ENCODE measurements around the gene RAPGEFL1. TPM values are rescaled to one million over a fixed set of nuclear protein-coding genes. Genes with fewer than 3 reads are reported as not detected.

The RAPGEFL1 gene
- total RNA-seq, 5 donors from 2014 or later (not counting 1 experiment from before 2014, with no cell fraction given), result 4.6 to 10.0 (median 6.2) TPM

- POLR2A ChIA-PET, result interaction anchor here (0.6 kb wide), 2 partner anchors 25 to 130 kb away, joined by 3 read pairs; no protein-coding TSS in a partner anchor
- peak overlapping the region; percentile 65 to 78 for H3K27ac Mint-ChIP-seq
- Histone ChIP-seq H3K36me3 (ENCODE audit: control insufficient read depth in 2 of 2, extremely low read depth in 1 of 2, insufficient read depth in 1 of 2, low read length in 1 of 2) (peaks cover 27 to 78% of the 10 kb centered on the region in 2 donors), H3K4me1 (ENCODE audit: control insufficient read depth in 1 of 2, extremely low read depth in 1 of 2, insufficient read depth in 2 of 2, low read length in 2 of 2) (peaks cover 0 to 3% of the 10 kb centered on the region in 2 experiments), H3K9me3 (no peaks in the 10 kb centered on the region), H3K27ac (ENCODE audit: low read length) (peak overlapping the region; percentile 35), H3K4me3 (ENCODE audit: control insufficient read depth in 1 of 2, extremely low read depth in 1 of 2, low read length in 1 of 2) (no peak overlapping the region), H3K27me3 (replicated peaks in 1 of 2; ENCODE audit: control insufficient read depth in 2 of 2, extremely low read depth in 1 of 2, insufficient read depth in 2 of 2, low read length in 1 of 2) (no peaks in the 10 kb centered on the region)
- H3K27me3 Mint-ChIP-seq, result no peaks in the 10 kb centered on the region
- peaks cover 68% of the 10 kb centered on the region for H3K36me3 Mint-ChIP-seq
- peaks cover 5 to 15% (median 13%) of the 10 kb centered on the region in 3 donors for H3K4me1 Mint-ChIP-seq
- H3K9me3 Mint-ChIP-seq, result no peaks in the 10 kb centered on the region
- CTCF ChIA-PET, result interaction anchor here (0.6 to 4.2 kb wide), 24 partner anchors 11 to 365 kb away, joined by 3 to 72 read pairs (median 4); partner anchors contain the start of genes CASC3 (in 1 of the 2), MED24 (in 1 of the 2), NR1D1 (in 1 of the 2) and WIPF2 (in 1 of the 2)
- WGBS (ENCODE audit: insufficient coverage), result 6% methylated on average over 6 of the region's 11 CpGs
- DNase-seq, result peak in 25 of 35 experiments; percentile 6 to 78 (median 31)
- H3K4me3 Mint-ChIP-seq, result no peak overlapping the region
- peak; percentile 60 to 79 (median 72) for ATAC-seq (replicated peaks in 1 of 4)
These were observed 8.9 kb upstream of the RAPGEFL1 start for GRCh38 chr17:40168262-40168832.

GRCh38 chr17:40170325-40170724 is 6.9 kb upstream of the RAPGEFL1 start:
- no CpG with 5 or more reads among the region's 2 CpGs for WGBS (ENCODE audit: insufficient coverage)
- no peaks in the 10 kb centered on the region for H3K9me3 Mint-ChIP-seq
- ATAC-seq (replicated peaks in 1 of 4) (no peak), DNase-seq (no peak)
- H3K4me3 Mint-ChIP-seq, result no peak overlapping the region
- Histone ChIP-seq H3K36me3 (ENCODE audit: control insufficient read depth in 2 of 2, extremely low read depth in 1 of 2, insufficient read depth in 1 of 2, low read length in 1 of 2) (peaks cover 13 to 71% of the 10 kb centered on the region in 2 donors), H3K9me3 (no peaks in the 10 kb centered on the region), H3K27ac (ENCODE audit: low read length) (no peak overlapping the region), H3K27me3 (replicated peaks in 1 of 2; ENCODE audit: control insufficient read depth in 2 of 2, extremely low read depth in 1 of 2, insufficient read depth in 2 of 2, low read length in 1 of 2) (no peaks in the 10 kb centered on the region), H3K4me1 (ENCODE audit: control insufficient read depth in 1 of 2, extremely low read depth in 1 of 2, insufficient read depth in 2 of 2, low read length in 2 of 2) (peaks cover 0 to 3% of the 10 kb centered on the region in 2 experiments), H3K4me3 (ENCODE audit: control insufficient read depth in 1 of 2, extremely low read depth in 1 of 2, low read length in 1 of 2) (no peak overlapping the region)
- H3K36me3 Mint-ChIP-seq, result peaks cover 66% of the 10 kb centered on the region
- ChIA-PET POLR2A (interaction anchor here in 1 of 2 donors (0.9 kb wide), 1 partner anchor 57 kb away, joined by 5 read pairs; no protein-coding TSS in a partner anchor), CTCF (interaction anchor here (0.5 to 0.6 kb wide), 3 partner anchors 31 to 80 kb away, joined by 3 to 13 read pairs (median 4); no protein-coding TSS in a partner anchor)
- H3K27ac Mint-ChIP-seq, result no peak overlapping the region
- H3K27me3 Mint-ChIP-seq, result no peaks in the 10 kb centered on the region
- H3K4me1 Mint-ChIP-seq, result peaks cover 5 to 14% (median 12%) of the 10 kb centered on the region in 3 donors

- Mint-ChIP-seq H3K36me3 (peaks cover 52% of the 10 kb centered on the region), H3K9me3 (no peaks in the 10 kb centered on the region), H3K4me3 (no peak overlapping the region), H3K27me3 (no peaks in the 10 kb centered on the region), H3K27ac (peak overlapping the region in 1 of 2 donors; percentile 39), H3K4me1 (peaks cover 6 to 7% (median 6%) of the 10 kb centered on the region in 3 donors)
- Histone ChIP-seq H3K27me3 (replicated peaks in 1 of 2; ENCODE audit: control insufficient read depth in 2 of 2, extremely low read depth in 1 of 2, insufficient read depth in 2 of 2, low read length in 1 of 2) (no peaks in the 10 kb centered on the region), H3K9me3 (no peaks in the 10 kb centered on the region), H3K4me3 (ENCODE audit: control insufficient read depth in 1 of 2, extremely low read depth in 1 of 2, low read length in 1 of 2) (no peak overlapping the region), H3K4me1 (ENCODE audit: control insufficient read depth in 1 of 2, extremely low read depth in 1 of 2, insufficient read depth in 2 of 2, low read length in 2 of 2) (peaks cover 0 to 7% of the 10 kb centered on the region in 2 experiments), H3K36me3 (ENCODE audit: control insufficient read depth in 2 of 2, extremely low read depth in 1 of 2, insufficient read depth in 1 of 2, low read length in 1 of 2) (peaks cover 11 to 68% of the 10 kb centered on the region in 2 donors), H3K27ac (ENCODE audit: low read length) (no peak overlapping the region)
- POLR2A ChIA-PET, result no interaction called here
- ATAC-seq (replicated peaks in 1 of 4), result no peak
- DNase-seq, result no peak
- no CpG with 5 or more reads among the region's 1 CpG for WGBS (ENCODE audit: insufficient coverage)
- CTCF ChIA-PET, result no interaction called here
These were observed 5.5 kb upstream of the RAPGEFL1 start for GRCh38 chr17:40171750-40172149.

GRCh38 chr17:40173091-40173777 is 4.0 kb upstream of the RAPGEFL1 start:
- Mint-ChIP-seq H3K4me3 (no peak overlapping the region), H3K27me3 (no peaks in the 10 kb centered on the region), H3K9me3 (no peaks in the 10 kb centered on the region), H3K36me3 (peaks cover 39% of the 10 kb centered on the region), H3K4me1 (peaks cover 7 to 10% (median 8%) of the 10 kb centered on the region in 3 donors), H3K27ac (no peak overlapping the region)
- POLR2A ChIA-PET, result no interaction called here
- WGBS (ENCODE audit: insufficient coverage), result no CpG with 5 or more reads among the region's 4 CpGs
- CTCF ChIA-PET, result interaction anchor here (0.6 to 1.5 kb wide), 6 partner anchors 18 to 347 kb away, joined by 3 to 7 read pairs (median 4); no protein-coding TSS in a partner anchor
- H3K36me3 ChIP-seq (ENCODE audit: control insufficient read depth in 2 of 2, extremely low read depth in 1 of 2, insufficient read depth in 1 of 2, low read length in 1 of 2), result peaks cover 0 to 54% of the 10 kb centered on the region in 2 donors
- H3K9me3 ChIP-seq, result no peaks in the 10 kb centered on the region
- H3K4me3 ChIP-seq (ENCODE audit: control insufficient read depth in 1 of 2, extremely low read depth in 1 of 2, low read length in 1 of 2), result no peak overlapping the region
- H3K27me3 ChIP-seq (replicated peaks in 1 of 2; ENCODE audit: control insufficient read depth in 2 of 2, extremely low read depth in 1 of 2, insufficient read depth in 2 of 2, low read length in 1 of 2), result peaks cover 0 to 2% of the 10 kb centered on the region in 2 experiments
- peaks cover 0 to 21% of the 10 kb centered on the region in 2 experiments for H3K4me1 ChIP-seq (ENCODE audit: control insufficient read depth in 1 of 2, extremely low read depth in 1 of 2, insufficient read depth in 2 of 2, low read length in 2 of 2)
- no peak for DNase-seq
- ATAC-seq (replicated peaks in 1 of 4), result no peak
- H3K27ac ChIP-seq (ENCODE audit: low read length), result no peak overlapping the region

- DNase-seq (no peak), ATAC-seq (replicated peaks in 1 of 4) (no peak)
- no CpG with 5 or more reads among the region's 3 CpGs for WGBS (ENCODE audit: insufficient coverage)
- Histone ChIP-seq H3K4me1 (ENCODE audit: control insufficient read depth in 1 of 2, extremely low read depth in 1 of 2, insufficient read depth in 2 of 2, low read length in 2 of 2) (peaks cover 0 to 21% of the 10 kb centered on the region in 2 experiments), H3K9me3 (no peaks in the 10 kb centered on the region), H3K27ac (ENCODE audit: low read length) (no peak overlapping the region), H3K4me3 (ENCODE audit: control insufficient read depth in 1 of 2, extremely low read depth in 1 of 2, low read length in 1 of 2) (no peak overlapping the region), H3K27me3 (replicated peaks in 1 of 2; ENCODE audit: control insufficient read depth in 2 of 2, extremely low read depth in 1 of 2, insufficient read depth in 2 of 2, low read length in 1 of 2) (peaks cover 0 to 4% of the 10 kb centered on the region in 2 experiments), H3K36me3 (ENCODE audit: control insufficient read depth in 2 of 2, extremely low read depth in 1 of 2, insufficient read depth in 1 of 2, low read length in 1 of 2) (peaks cover 0 to 49% of the 10 kb centered on the region in 2 donors)
- no peaks in the 10 kb centered on the region for H3K9me3 Mint-ChIP-seq
- CTCF ChIA-PET, result interaction anchor here (0.6 to 1.5 kb wide), 6 partner anchors 17 to 347 kb away, joined by 3 to 10 read pairs (median 4); no protein-coding TSS in a partner anchor
- no peak overlapping the region for H3K27ac Mint-ChIP-seq
- H3K4me1 Mint-ChIP-seq, result peaks cover 6 to 10% (median 9%) of the 10 kb centered on the region in 3 donors
- H3K36me3 Mint-ChIP-seq, result peaks cover 34% of the 10 kb centered on the region
- POLR2A ChIA-PET, result no interaction called here
- H3K27me3 Mint-ChIP-seq, result no peaks in the 10 kb centered on the region
- no peak overlapping the region for H3K4me3 Mint-ChIP-seq
These were observed 3.5 kb upstream of the RAPGEFL1 start for GRCh38 chr17:40173778-40174135.

GRCh38 chr17:40174514-40174913 is 2.8 kb upstream of the RAPGEFL1 start:
- ChIA-PET CTCF (interaction anchor here (0.8 to 1.5 kb wide), 2 partner anchors 8 to 61 kb away, joined by 3 read pairs; no protein-coding TSS in a partner anchor), POLR2A (interaction anchor here in 1 of 2 donors (0.5 to 0.7 kb wide), 2 partner anchors 14 to 114 kb away, joined by 3 to 6 read pairs; no protein-coding TSS in a partner anchor)
- Histone ChIP-seq H3K4me1 (ENCODE audit: control insufficient read depth in 1 of 2, extremely low read depth in 1 of 2, insufficient read depth in 2 of 2, low read length in 2 of 2) (peaks cover 0 to 21% of the 10 kb centered on the region in 2 experiments), H3K9me3 (no peaks in the 10 kb centered on the region), H3K4me3 (ENCODE audit: control insufficient read depth in 1 of 2, extremely low read depth in 1 of 2, low read length in 1 of 2) (no peak overlapping the region), H3K36me3 (ENCODE audit: control insufficient read depth in 2 of 2, extremely low read depth in 1 of 2, insufficient read depth in 1 of 2, low read length in 1 of 2) (peaks cover 0 to 42% of the 10 kb centered on the region in 2 donors), H3K27ac (ENCODE audit: low read length) (no peak overlapping the region), H3K27me3 (replicated peaks in 1 of 2; ENCODE audit: control insufficient read depth in 2 of 2, extremely low read depth in 1 of 2, insufficient read depth in 2 of 2, low read length in 1 of 2) (peaks cover 0 to 4% of the 10 kb centered on the region in 2 experiments)
- Mint-ChIP-seq H3K27ac (no peak overlapping the region), H3K9me3 (no peaks in the 10 kb centered on the region), H3K27me3 (no peaks in the 10 kb centered on the region), H3K36me3 (peaks cover 27% of the 10 kb centered on the region), H3K4me1 (peaks cover 6 to 10% (median 9%) of the 10 kb centered on the region in 3 donors), H3K4me3 (no peak overlapping the region)
- no peak for ATAC-seq (replicated peaks in 1 of 4)
- 100% methylated on average over 1 of the region's 1 CpG for WGBS (ENCODE audit: insufficient coverage)
- no peak for DNase-seq
